Lower leg skin (tissue), 4 donors: ENCODE results near the gene PHACTR2. TPM values are rescaled to one million over a fixed set of nuclear protein-coding genes. Genes with fewer than 3 reads are reported as not detected.

ENCODE experiments used
- DNase-seq, 2 donors: peaks; one replicate each; pipeline ENCODE4 v3.0.0-alpha.2; 2019; ENCODE audit warnings: low spot score in 2 of 2
- H3K4me3 ChIP-seq: fragments of 200-600 bp; sonication (generic); 2 replicates; pipeline ENCODE4 v1.5.1; 2017; ENCODE audit warnings: mild to moderate bottlenecking, low read depth; ENCODE audit not compliant: poor library complexity, severe bottlenecking
- CTCF ChIP-seq, 3 donors: fragments of 450-650 bp; IDR thresholded peaks; one replicate each; pipeline ENCODE4 v1.5.1; 2016; ENCODE audit warnings: antibody characterized with exemption in 3 of 3, mild to moderate bottlenecking in 3 of 3, moderate library complexity in 2 of 3
- POLR2A ChIP-seq, 2 donors: fragments of 450-650 bp; IDR thresholded peaks; one replicate each; pipeline ENCODE4 v1.6.1; 2016 to 2017; ENCODE audit warnings: antibody characterized with exemption in 2 of 2, mild to moderate bottlenecking in 1 of 2, moderate library complexity in 1 of 2
- WGBS, 2 donors: methylation state at CpG; one replicate each; pipeline ENCODE4 v1.1.5; 2018; 5-methylcytosine and 5-hydroxymethylcytosine counted together
- intact Hi-C: fragments of 100-400 bp; cut with DNase I; formaldehyde crosslinking; loops from one replicate; pipeline ENCODE4 v1.15.0; 2023; ENCODE audit warnings: low total_unique reads
- total RNA-seq, 4 donors: library from RNA; depleted of rRNA; stranded (reverse); fragments of >200 nt; gene quantifications; one replicate each; pipeline ENCODE4 v1.1.0, GENCODE V29; 2016

Gene PHACTR2
- total RNA-seq, 4 donors from 2014 or later: 9.4 to 24.5 (median 15.2) TPM

- H3K4me3 ChIP-seq: no peak overlapping the region
- WGBS, 2 donors: 88 to 91% methylated on average over 12 of the region's 12 CpGs
- no peak for DNase-seq
Observed at GRCh38 chr6:143746202-143747119, 68.7 kb downstream of the PHACTR2 start.

GRCh38 chr6:143747347-143747842, 69.6 kb downstream of the PHACTR2 start:
- DNase-seq: no peak
- no peak for TF ChIP-seq CTCF (IDR thresholded peaks at IDR 0.05)
- TF ChIP-seq POLR2A (IDR thresholded peaks at IDR 0.05): no peak
- intact Hi-C loops: loop anchor here (5.0 kb wide), 1 partner anchor 1185 kb away; no protein-coding TSS in a partner anchor
- no peak overlapping the region for H3K4me3 ChIP-seq
- WGBS, 2 donors: 91 to 92% methylated on average over 8 of the region's 8 CpGs

More at GRCh38 chr6:143746202-143747119, 68.7 kb downstream of the PHACTR2 start:
- intact Hi-C loops: loop anchor here (5.0 kb wide), 1 partner anchor 1186 kb away; no protein-coding TSS in a partner anchor
- TF ChIP-seq CTCF (IDR thresholded peaks at IDR 0.05) (no peak), POLR2A (IDR thresholded peaks at IDR 0.05) (no peak)

GRCh38 chr6:143749891-143750290, 72.1 kb downstream of the PHACTR2 start:
- no peak overlapping the region for H3K4me3 ChIP-seq
- WGBS, 2 donors: 92 to 95% methylated on average over 1 of the region's 1 CpG
- no peak for DNase-seq
- intact Hi-C loops: loop anchor here (5.0 kb wide), 1 partner anchor 1182 kb away; no protein-coding TSS in a partner anchor
- TF ChIP-seq CTCF (IDR thresholded peaks at IDR 0.05): no peak

- intact Hi-C loops: no loop called here
- no peak for DNase-seq
- TF ChIP-seq POLR2A (IDR thresholded peaks at IDR 0.05) (no peak), CTCF (IDR thresholded peaks at IDR 0.05) (no peak)
- 75 to 79% methylated on average over 3 of the region's 3 CpGs for WGBS, 2 donors
- H3K4me3 ChIP-seq: no peak overlapping the region
Observed at GRCh38 chr6:143750877-143751276, 73.1 kb downstream of the PHACTR2 start.

GRCh38 chr6:143752459-143752858, 74.7 kb downstream of the PHACTR2 start:
- intact Hi-C loops: no loop called here
- 62 to 75% methylated on average over 2 of the region's 2 CpGs for WGBS, 2 donors
- TF ChIP-seq POLR2A (IDR thresholded peaks at IDR 0.05) (no peak), CTCF (IDR thresholded peaks at IDR 0.05) (no peak)
- DNase-seq: no peak
- no peak overlapping the region for H3K4me3 ChIP-seq
